Suprapubic skin (tissue), 3 donors: ENCODE measurements around the gene BEST4.

Experiments
- EP300 ChIP-seq: sonication (generic); formaldehyde crosslinking; IDR thresholded peaks from one replicate; pipeline ENCODE4 v1.6.1; 2017; ENCODE audit warnings: antibody characterized with exemption
- POLR2A ChIP-seq, 2 donors: fragments of 450-650 bp; IDR thresholded peaks; one replicate each; pipeline ENCODE4 v1.6.1; 2017; ENCODE audit warnings: antibody characterized with exemption in 2 of 2, mild to moderate bottlenecking in 2 of 2, moderate library complexity in 2 of 2
- TF ChIP-seq, protein P1 (sequence below), 2 donors: fragments of 200-600 bp in 1 of 2; fragments of 450-650 bp in 1 of 2; sonication (generic) in 1 of 2; IDR thresholded peaks; one replicate each; pipeline ENCODE4 v1.5.1; 2016 to 2019; ENCODE audit warnings: antibody characterized with exemption in 2 of 2, mild to moderate bottlenecking in 1 of 2, moderate library complexity in 1 of 2

DNA sequence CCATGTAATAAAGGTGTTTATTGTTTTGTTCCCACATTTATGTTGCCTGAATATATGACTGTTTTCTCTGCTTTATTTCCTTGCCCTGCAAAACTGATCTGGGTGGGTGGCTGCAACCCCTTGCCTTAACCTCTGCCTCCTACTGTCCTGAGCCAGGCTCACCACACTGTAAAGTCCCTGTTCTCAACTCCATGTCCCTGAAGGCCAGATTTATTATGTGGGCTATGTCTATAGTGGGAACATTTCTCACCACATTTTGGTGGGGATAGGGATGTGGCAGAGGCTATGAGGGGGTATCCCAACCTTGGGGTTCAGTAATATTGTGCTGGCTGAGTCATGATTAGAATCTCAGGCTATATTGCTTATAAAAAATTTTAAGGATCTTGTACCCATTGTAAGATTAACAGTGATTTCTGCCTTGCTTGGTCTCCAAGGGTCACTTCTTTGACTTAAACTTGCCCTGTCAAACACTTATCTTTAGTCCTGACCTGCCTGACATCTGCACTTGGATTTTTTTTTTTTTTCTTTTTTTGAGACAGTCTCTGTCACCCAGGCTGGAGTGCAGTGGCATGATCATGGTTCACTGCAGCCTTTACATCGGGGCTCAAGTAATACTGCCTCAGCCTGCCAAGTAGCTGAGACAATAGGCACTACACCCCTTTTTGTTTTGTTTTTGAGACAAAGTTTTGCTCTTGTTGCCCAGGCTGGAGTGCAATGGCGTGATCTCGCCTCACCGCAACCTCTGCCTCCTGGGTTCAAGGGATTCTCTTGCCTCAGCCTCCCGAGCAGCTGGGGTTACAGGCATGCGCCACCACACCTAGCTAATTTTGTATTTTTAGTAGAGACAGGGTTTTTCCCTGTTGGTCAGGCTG is 9.0 kb downstream of the BEST4 start:
- TF ChIP-seq, protein P1, sequence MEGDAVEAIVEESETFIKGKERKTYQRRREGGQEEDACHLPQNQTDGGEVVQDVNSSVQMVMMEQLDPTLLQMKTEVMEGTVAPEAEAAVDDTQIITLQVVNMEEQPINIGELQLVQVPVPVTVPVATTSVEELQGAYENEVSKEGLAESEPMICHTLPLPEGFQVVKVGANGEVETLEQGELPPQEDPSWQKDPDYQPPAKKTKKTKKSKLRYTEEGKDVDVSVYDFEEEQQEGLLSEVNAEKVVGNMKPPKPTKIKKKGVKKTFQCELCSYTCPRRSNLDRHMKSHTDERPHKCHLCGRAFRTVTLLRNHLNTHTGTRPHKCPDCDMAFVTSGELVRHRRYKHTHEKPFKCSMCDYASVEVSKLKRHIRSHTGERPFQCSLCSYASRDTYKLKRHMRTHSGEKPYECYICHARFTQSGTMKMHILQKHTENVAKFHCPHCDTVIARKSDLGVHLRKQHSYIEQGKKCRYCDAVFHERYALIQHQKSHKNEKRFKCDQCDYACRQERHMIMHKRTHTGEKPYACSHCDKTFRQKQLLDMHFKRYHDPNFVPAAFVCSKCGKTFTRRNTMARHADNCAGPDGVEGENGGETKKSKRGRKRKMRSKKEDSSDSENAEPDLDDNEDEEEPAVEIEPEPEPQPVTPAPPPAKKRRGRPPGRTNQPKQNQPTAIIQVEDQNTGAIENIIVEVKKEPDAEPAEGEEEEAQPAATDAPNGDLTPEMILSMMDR (IDR thresholded peaks at IDR 0.05) = no peak
- TF ChIP-seq POLR2A (IDR thresholded peaks at IDR 0.05) (no peak), EP300 (no peak)
